Epithelial cell of proximal tubule (primary cell): ENCODE results near the gene BEX3. TPM values are rescaled to one million over a fixed set of nuclear protein-coding genes. Genes with fewer than 3 reads are reported as not detected.

Experiments
- DNase-seq: peaks from one replicate; pipeline ENCODE4 v3.0.0-alpha.2; 2011; ENCODE audit warnings: low read depth
- H3K4me3 ChIP-seq: 2 replicates; pipeline ENCODE4 v1.5.1; 2011; ENCODE audit warnings: low read depth, mild to moderate bottlenecking, low read length
- CTCF ChIP-seq: conservative IDR thresholded peaks from 2 replicates; pipeline ENCODE4 v1.5.1; 2012; ENCODE audit warnings: low read depth, mild to moderate bottlenecking, low read length
- total RNA-seq: library from RNA; depleted of rRNA; stranded (reverse); fragments of >200 nt; gene quantifications from 2 replicates; pipeline ENCODE4 v1.2.3, GENCODE V29; 2015

BEX3 gene
- 168 and 261 TPM in 2 replicates for total RNA-seq

DNA sequence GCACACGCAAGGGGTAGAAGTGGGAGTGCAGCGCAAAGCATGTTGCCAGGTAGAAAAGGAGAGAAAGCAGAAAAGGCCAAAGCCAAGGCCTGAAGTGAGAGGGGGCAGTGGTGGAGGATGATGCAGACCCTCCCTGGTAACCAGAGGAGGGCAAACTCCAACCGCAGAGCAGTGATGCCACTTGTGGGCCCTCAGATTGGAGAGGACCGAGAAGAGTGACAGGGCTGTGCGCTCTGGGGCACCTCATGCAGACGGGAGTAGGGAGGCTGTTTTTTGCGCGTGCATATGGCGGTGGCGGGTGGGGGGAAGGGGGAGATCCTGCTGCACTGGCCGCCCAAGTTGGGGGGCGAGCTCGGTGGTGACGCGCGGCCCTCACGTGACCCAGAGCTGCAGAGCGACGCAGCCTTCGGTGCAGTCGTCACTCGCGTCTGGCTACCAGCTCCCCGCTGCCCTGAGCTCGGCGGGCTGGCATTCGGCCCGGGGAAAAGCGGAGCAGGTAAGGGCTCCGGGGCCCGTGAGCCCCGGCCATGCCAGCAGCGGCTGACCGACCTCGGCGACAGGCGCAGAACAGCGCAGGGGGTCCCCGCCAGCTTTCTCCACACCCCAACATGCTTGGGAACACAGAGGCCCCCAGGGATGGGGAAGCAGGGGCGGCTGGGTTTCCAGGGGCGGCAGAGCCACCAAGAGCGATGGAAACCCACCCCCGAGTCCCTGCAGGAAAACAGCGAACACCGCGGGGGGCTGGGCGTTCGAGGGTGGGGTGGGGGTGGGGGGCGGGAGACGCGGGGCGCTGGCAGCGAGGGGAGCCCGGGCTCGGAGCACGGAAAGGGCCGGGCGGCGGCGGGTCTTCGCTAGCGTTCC, at the start of gene BEX3:
Gene BEX3 (plus strand): TSS at position 421 of the 861 bp plus-strand sequence. CDS start 984 bp downstream, outside the sequence.
- no peak for TF ChIP-seq CTCF
- H3K4me3 ChIP-seq: peak within 1 kb of the TSS; percentile 66
- DNase-seq: no peak

DNA sequence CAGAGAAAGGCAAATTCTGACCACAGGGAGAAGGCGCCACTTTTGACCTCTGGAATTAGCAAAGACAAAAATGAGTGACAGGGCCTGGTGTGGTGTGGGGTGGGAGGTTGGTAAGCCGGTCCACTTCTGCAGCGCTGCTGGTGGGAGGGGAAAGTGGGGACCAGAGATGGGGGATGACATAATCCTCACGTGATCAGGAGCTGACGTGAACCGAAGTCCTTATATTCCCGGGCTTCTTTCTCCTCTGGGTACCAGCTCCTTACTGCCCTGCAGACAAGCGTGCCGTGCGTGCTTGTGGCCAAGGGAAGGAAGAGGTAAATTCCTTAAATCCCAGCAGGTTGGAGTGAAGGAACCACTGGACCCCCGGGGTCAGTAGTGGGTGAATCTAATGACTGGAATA, 46.3 kb upstream of the BEX3 start, which contains the start of gene TCEAL7:
Gene TCEAL7 (plus strand): TSS at position 249 of the 400 bp plus-strand sequence. CDS start 1,165 bp downstream, outside the sequence.
- no peak for DNase-seq
- peak within 1 kb of the TSS; percentile 33 for H3K4me3 ChIP-seq
- TF ChIP-seq CTCF: no peak

DNA sequence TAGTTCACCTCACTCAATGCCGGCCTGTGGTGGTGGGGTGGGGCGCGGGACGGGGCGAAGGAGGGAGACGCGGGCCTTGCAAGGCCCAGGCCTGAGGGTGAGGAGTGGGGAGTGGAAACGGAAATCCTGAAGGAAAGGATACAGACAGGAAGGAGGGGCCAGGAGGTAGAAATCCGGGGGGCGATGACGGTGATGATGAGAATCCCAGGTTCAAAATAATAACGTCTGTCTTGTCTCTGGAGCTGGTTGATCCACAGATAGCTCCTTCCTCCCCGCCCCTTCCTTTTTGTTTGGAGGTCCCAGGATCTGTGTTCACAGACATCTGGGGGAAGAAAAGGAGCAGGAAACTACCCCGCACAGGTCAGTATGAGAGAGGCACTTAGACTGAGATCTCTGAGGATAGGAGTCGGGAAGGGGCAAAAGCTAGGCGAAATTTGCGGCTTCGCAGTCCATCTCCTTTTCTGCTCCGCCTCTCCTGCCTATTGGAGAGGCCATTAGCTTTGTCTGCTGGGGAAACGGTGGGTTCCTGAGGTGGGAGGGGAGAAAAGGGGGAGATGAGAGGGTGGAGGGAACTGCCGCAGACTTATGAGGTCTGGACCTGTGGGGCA, 45.6 kb upstream of the BEX3 start:
- H3K4me3 ChIP-seq: peak overlapping the region; percentile 33
- TF ChIP-seq CTCF: no peak
- no peak for DNase-seq

DNA sequence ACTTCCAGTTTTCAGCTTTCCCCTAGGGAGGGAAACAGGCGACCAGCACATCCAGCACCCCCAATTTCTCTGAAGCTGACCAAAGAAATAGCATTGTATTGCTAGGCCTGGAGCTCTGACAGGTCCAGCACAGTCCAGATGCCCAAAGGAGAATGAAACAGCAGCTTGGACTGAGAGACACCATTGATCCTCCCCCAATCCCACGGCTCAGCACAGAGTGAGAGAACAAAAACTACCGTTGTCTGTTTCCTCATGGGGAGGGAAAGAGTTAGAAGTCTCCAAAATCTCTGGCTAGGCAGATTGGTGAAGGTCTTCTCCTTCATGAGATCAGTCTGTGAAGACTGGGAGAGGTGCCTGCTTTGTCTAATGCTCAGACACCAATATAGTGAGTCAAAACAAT, 37.7 kb upstream of the BEX3 start:
- no peak overlapping the region for H3K4me3 ChIP-seq
- DNase-seq: no peak
- TF ChIP-seq CTCF: no peak

- no peak for DNase-seq
- peak; percentile 67 for TF ChIP-seq CTCF
These were observed 33.2 kb upstream of the BEX3 start for GRCh38 chrX:103343105-103343504.

GRCh38 chrX:103344606-103345005, 31.7 kb upstream of the BEX3 start:
- DNase-seq: no peak
- TF ChIP-seq CTCF: no peak
- H3K4me3 ChIP-seq: no peak overlapping the region

More at GRCh38 chrX:103343105-103343504, 33.2 kb upstream of the BEX3 start:
- no peak overlapping the region for H3K4me3 ChIP-seq
